Breast epithelium (tissue), 3 donors: Measurements from ENCODE around the gene KRT39.

ENCODE experiments used
- CTCF ChIP-seq, 3 donors: fragments of 450-650 bp; IDR thresholded peaks; one replicate each; pipeline ENCODE4 v1.5.1; 2016 to 2017; ENCODE audit warnings: antibody characterized with exemption in 3 of 3, mild to moderate bottlenecking in 3 of 3, moderate library complexity in 3 of 3
- POLR2A ChIP-seq: fragments of 450-650 bp; IDR thresholded peaks from one replicate; pipeline ENCODE4 v1.6.1; 2016; ENCODE audit warnings: antibody characterized with exemption, mild to moderate bottlenecking, moderate library complexity
- POLR2AphosphoS5 ChIP-seq, 3 donors: sonication (generic); formaldehyde crosslinking; IDR thresholded peaks; one replicate each; pipeline ENCODE4 v1.6.1; 2017; ENCODE audit warnings: antibody characterized with exemption in 3 of 3

DNA sequence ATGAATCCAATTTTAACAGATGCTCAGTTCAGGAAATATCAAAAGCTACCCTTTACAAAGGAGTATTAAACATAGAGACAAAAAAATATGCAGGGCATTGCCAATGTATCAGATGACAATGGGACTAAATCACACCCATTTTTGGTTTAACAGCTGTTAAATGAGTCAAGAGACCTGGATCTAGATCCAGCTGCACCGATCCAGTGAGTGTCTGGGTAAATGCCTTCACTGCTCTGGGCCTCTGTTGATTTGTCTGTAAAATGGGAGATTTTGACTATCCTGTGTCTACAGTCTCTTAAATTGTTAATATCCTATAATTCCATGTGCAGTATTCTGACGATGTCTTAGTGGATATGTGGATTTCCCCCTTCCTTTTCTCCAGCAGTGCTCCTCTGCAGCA, 45.7 kb downstream of the KRT39 start:
- TF ChIP-seq CTCF (IDR thresholded peaks at IDR 0.05) (no peak), POLR2AphosphoS5 (IDR thresholded peaks at IDR 0.05) (no peak), POLR2A (no peak)
